Loucy (cell line): Measurements from ENCODE around the gene CTSC.

Experiments used
- H2AFZ ChIP-seq: fragments of 200-600 bp; sonication (generic); 2 replicates; pipeline ENCODE4 v1.6.0; 2016; ENCODE audit warnings: antibody characterized with exemption, mild to moderate bottlenecking, low read length, moderate library complexity
- H3F3A ChIP-seq: fragments of 200-600 bp; 2 replicates; pipeline ENCODE4 v1.6.0; 2016; ENCODE audit warnings: antibody characterized with exemption, low read depth, mild to moderate bottlenecking
- H3K27me3 ChIP-seq: fragments of 200-600 bp; sonication (generic); 2 replicates; pipeline ENCODE4 v1.6.1; 2014; ENCODE audit warnings: low read length, mild to moderate bottlenecking; ENCODE audit not compliant: insufficient read depth, poor library complexity, severe bottlenecking
- H3K36me3 ChIP-seq: fragments of 200-600 bp; sonication (generic); 2 replicates; pipeline ENCODE4 v1.6.1; 2016; ENCODE audit warnings: low read length; ENCODE audit not compliant: insufficient read depth
- H3K4me1 ChIP-seq: fragments of 200-600 bp; sonication (generic); 2 replicates; pipeline ENCODE4 v1.5.1; 2014; ENCODE audit warnings: low read length, mild to moderate bottlenecking; ENCODE audit not compliant: insufficient read depth, poor library complexity, severe bottlenecking
- H3K4me2 ChIP-seq: fragments of 200-600 bp; sonication (generic); 2 replicates; pipeline ENCODE4 v1.6.0; 2014; ENCODE audit warnings: antibody characterized with exemption, low read length, low read depth, mild to moderate bottlenecking; ENCODE audit not compliant: poor library complexity, severe bottlenecking
- H3K4me3 ChIP-seq: fragments of 200-600 bp; sonication (generic); 2 replicates; pipeline ENCODE4 v1.5.1; 2014; ENCODE audit warnings: low read length, mild to moderate bottlenecking, mixed read lengths; ENCODE audit not compliant: poor library complexity, severe bottlenecking
- H3K79me2 ChIP-seq: fragments of 200-600 bp; sonication (generic); 2 replicates; pipeline ENCODE4 v1.6.1; 2014; ENCODE audit warnings: low read length; ENCODE audit not compliant: insufficient read depth
- H3K9ac ChIP-seq: fragments of 200-600 bp; sonication (generic); 2 replicates; pipeline ENCODE4 v1.6.0; 2014; ENCODE audit warnings: mild to moderate bottlenecking, low read depth, low read length, moderate library complexity; ENCODE audit not compliant: poor library complexity, severe bottlenecking
- H3K9me2 ChIP-seq: fragments of 200-600 bp; sonication (generic); replicated peaks from 2 replicates; pipeline ENCODE4 v1.6.1; 2016; ENCODE audit warnings: low read depth, low read length, mixed read lengths
- H3K9me3 ChIP-seq: fragments of 200-600 bp; sonication (generic); 2 replicates; pipeline ENCODE4 v1.6.1; 2014; ENCODE audit warnings: mild to moderate bottlenecking, antibody characterized with exemption, low read length, low read depth; ENCODE audit not compliant: insufficient read depth
- H4K20me1 ChIP-seq: fragments of 200-600 bp; sonication (generic); 2 replicates; pipeline ENCODE4 v1.6.0; 2014; ENCODE audit warnings: antibody characterized with exemption, low read length, mild to moderate bottlenecking; ENCODE audit not compliant: insufficient read depth, poor library complexity, severe bottlenecking
- EZH2phosphoT487 ChIP-seq: fragments of 200-600 bp; IDR thresholded peaks from 2 replicates; pipeline ENCODE4 v1.6.1; 2018; ENCODE audit warnings: antibody characterized with exemption, mild to moderate bottlenecking, moderate library complexity, borderline replicate concordance
- TF ChIP-seq, protein P1 (sequence below): fragments of 200-600 bp; sonication (generic); conservative IDR thresholded peaks from 2 replicates; pipeline ENCODE4 v1.5.1; 2014; ENCODE audit warnings: mild to moderate bottlenecking, antibody characterized with exemption, low read length

CTSC gene

DNA sequence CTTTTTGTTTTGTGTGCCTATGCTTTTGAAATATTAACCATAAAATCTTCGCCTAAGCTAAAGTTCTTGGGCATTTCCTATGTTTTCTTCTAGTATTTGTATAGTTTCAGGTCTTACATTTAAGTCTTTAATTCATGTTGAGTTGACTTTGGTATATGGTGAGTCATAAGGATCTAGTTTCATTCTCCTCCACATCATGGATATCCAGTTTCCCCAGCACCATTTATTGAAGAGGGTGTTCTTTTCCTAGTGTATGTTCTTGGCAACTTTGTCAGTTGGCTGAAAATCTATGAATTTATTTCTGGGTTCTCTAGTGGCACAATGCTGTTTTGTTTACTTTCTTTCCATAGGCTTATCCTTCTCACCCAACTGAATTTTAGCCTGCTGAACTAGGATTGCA, 49.0 kb downstream of the CTSC start:
- Histone ChIP-seq H3K4me2 (no peak overlapping the region), H4K20me1 (no peaks in the 10 kb centered on the region), H3F3A (no peaks in the 10 kb centered on the region), H3K9ac (no peak overlapping the region), H3K36me3 (peaks cover 44% of the 10 kb centered on the region; the same call in 1 of the 2 replicates), H3K4me3 (no peak overlapping the region), H3K27me3 (no peaks in the 10 kb centered on the region), H3K9me3 (no peaks in the 10 kb centered on the region), H3K4me1 (no peaks in the 10 kb centered on the region), H3K79me2 (no peaks in the 10 kb centered on the region), H2AFZ (no peak overlapping the region), H3K9me2 (no peaks in the 10 kb centered on the region)
- TF ChIP-seq, protein P1, sequence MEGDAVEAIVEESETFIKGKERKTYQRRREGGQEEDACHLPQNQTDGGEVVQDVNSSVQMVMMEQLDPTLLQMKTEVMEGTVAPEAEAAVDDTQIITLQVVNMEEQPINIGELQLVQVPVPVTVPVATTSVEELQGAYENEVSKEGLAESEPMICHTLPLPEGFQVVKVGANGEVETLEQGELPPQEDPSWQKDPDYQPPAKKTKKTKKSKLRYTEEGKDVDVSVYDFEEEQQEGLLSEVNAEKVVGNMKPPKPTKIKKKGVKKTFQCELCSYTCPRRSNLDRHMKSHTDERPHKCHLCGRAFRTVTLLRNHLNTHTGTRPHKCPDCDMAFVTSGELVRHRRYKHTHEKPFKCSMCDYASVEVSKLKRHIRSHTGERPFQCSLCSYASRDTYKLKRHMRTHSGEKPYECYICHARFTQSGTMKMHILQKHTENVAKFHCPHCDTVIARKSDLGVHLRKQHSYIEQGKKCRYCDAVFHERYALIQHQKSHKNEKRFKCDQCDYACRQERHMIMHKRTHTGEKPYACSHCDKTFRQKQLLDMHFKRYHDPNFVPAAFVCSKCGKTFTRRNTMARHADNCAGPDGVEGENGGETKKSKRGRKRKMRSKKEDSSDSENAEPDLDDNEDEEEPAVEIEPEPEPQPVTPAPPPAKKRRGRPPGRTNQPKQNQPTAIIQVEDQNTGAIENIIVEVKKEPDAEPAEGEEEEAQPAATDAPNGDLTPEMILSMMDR: no peak
- no peak for TF ChIP-seq EZH2phosphoT487

DNA sequence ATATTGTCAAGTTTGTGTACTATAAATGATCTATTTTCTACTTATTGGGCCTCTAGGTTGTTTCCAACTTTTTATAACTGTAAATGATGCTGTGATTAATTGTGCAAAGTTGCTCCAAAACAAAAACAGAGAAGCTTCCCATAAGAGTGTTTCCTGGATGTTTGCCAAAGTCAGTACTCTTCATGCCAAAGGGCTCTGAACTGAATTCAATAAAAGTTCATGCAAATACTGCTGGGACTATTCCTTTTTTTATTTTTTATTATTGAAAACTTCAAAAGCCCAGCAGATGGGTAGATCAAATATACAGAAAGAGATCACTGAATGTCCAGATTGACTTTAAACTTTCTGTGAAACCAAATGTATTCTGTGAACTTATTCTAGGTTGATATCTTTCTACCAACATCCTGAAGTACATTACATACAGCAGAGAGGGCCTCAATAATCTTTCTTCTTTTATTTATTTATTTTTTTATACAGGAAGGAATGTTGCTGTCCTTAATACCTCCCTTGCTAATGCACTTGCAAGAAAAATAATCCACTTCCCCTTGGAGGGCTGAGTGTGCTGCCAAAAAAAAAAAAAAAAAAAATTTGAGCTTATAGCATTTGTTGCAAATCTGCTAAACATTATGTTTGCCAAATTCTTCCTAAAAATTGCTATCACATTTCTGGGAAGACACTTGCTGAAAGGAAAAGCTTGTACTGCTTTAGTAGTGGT, 53.0 kb downstream of the CTSC start:
- Histone ChIP-seq H3K4me1 (no peaks in the 10 kb centered on the region), H2AFZ (no peak overlapping the region), H3K4me3 (no peak overlapping the region), H3F3A (no peaks in the 10 kb centered on the region), H4K20me1 (no peaks in the 10 kb centered on the region), H3K9me3 (no peaks in the 10 kb centered on the region), H3K4me2 (no peak overlapping the region), H3K79me2 (no peaks in the 10 kb centered on the region), H3K36me3 (peaks cover 14% of the 10 kb centered on the region; the same call in 1 of the 2 replicates), H3K9me2 (no peaks in the 10 kb centered on the region), H3K9ac (no peak overlapping the region), H3K27me3 (no peaks in the 10 kb centered on the region)
- no peak for TF ChIP-seq EZH2phosphoT487
- TF ChIP-seq, protein P1: no peak

DNA sequence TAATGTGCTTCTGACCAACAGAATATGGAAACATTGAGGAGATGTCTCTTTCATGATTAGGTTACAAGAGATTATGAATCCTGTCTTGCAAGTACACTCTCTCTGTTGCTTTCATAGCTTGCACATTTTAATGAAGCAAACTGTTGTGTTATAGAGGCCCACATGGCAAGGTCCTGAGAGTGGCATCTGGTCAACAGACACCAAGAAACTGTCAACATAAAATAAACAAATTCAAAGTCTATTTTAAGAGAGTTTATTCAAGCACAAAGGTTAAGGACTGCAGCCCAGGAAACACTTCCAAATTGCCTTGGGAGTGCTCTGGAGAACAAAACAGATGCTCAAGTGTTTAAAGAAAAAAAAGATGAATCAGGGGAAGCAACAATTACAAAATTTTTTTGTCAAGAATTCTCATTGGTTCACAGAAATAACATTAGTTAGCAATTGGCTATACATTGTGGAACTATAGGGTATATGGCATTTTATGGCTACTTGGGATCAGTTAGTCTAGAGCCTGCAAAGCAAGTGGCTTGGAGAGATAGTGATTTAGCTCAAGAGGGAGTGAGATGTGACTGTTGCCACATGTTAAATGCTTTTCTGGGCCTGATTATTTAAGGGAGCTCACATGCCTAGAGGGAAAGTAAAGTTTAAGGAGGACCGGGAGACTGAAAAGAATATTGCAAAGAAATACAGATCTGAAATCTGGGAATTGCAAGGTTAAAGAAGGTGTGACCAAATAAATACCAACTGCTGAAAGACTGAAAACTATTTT, 54.6 kb downstream of the CTSC start:
- no peaks in the 10 kb centered on the region for H3K79me2 ChIP-seq
- H3K9me2 ChIP-seq: no peaks in the 10 kb centered on the region
- no peaks in the 10 kb centered on the region for H3F3A ChIP-seq
- H3K9ac ChIP-seq: no peak overlapping the region
- TF ChIP-seq EZH2phosphoT487: no peak
- TF ChIP-seq, protein P1: no peak
- H3K4me3 ChIP-seq: no peak overlapping the region
- no peak overlapping the region for H2AFZ ChIP-seq
- H3K4me1 ChIP-seq: no peaks in the 10 kb centered on the region
- no peaks in the 10 kb centered on the region for H4K20me1 ChIP-seq
- no peak overlapping the region for H3K4me2 ChIP-seq
- H3K9me3 ChIP-seq: no peaks in the 10 kb centered on the region
- peaks cover under 1% of the 10 kb centered on the region; the same call in 1 of the 2 replicates for H3K36me3 ChIP-seq
- H3K27me3 ChIP-seq: no peaks in the 10 kb centered on the region
